Parathyroid adenoma (tissue), 2 donors: ENCODE results near the gene IL17RC.

Source experiments
- H2AFZ ChIP-seq: fragments of 300-600 bp; sonication (generic); one replicate; pipeline ENCODE4 v1.7.0; 2017; ENCODE audit warnings: antibody characterized with exemption, mild to moderate bottlenecking
- H3K27ac ChIP-seq: fragments of 300-600 bp; sonication (generic); one replicate; pipeline ENCODE4 v1.7.0; 2017
- H3K27me3 ChIP-seq: fragments of 300-600 bp; sonication (generic); one replicate; pipeline ENCODE4 v1.7.0; 2017; ENCODE audit warnings: low read length; ENCODE audit not compliant: control insufficient read depth, insufficient read depth
- H3K36me3 ChIP-seq: fragments of 300-600 bp; sonication (generic); one replicate; pipeline ENCODE4 v1.7.0; 2017; ENCODE audit warnings: low read length; ENCODE audit not compliant: control insufficient read depth, insufficient read depth
- H3K4me1 ChIP-seq: fragments of 300-600 bp; sonication (generic); one replicate; pipeline ENCODE4 v1.7.0; 2017; ENCODE audit warnings: control low read depth
- H3K4me2 ChIP-seq: fragments of 300-600 bp; sonication (generic); one replicate; pipeline ENCODE4 v1.7.0; 2017; ENCODE audit warnings: low read length
- H3K4me3 ChIP-seq: fragments of 300-600 bp; sonication (generic); one replicate; pipeline ENCODE4 v1.7.0; 2017; ENCODE audit warnings: low read depth, low read length
- H3K79me2 ChIP-seq: fragments of 300-600 bp; sonication (generic); one replicate; pipeline ENCODE4 v1.7.0; 2017; ENCODE audit warnings: control low read depth
- H3K9ac ChIP-seq: fragments of 300-600 bp; sonication (generic); one replicate; pipeline ENCODE4 v1.7.0; 2017; ENCODE audit warnings: mild to moderate bottlenecking
- H3K9me3 ChIP-seq: fragments of 300-600 bp; sonication (generic); one replicate; pipeline ENCODE4 v1.7.0; 2017; ENCODE audit warnings: low read length; ENCODE audit not compliant: control insufficient read depth
- TF ChIP-seq, protein P1 (sequence below): fragments of 300-600 bp; sonication (generic); IDR thresholded peaks from one replicate; pipeline ENCODE4 v1.7.0; 2017; ENCODE audit warnings: antibody characterized with exemption, mild to moderate bottlenecking
- donor health status: primary hyperparathyroidism.

IL17RC gene

DNA sequence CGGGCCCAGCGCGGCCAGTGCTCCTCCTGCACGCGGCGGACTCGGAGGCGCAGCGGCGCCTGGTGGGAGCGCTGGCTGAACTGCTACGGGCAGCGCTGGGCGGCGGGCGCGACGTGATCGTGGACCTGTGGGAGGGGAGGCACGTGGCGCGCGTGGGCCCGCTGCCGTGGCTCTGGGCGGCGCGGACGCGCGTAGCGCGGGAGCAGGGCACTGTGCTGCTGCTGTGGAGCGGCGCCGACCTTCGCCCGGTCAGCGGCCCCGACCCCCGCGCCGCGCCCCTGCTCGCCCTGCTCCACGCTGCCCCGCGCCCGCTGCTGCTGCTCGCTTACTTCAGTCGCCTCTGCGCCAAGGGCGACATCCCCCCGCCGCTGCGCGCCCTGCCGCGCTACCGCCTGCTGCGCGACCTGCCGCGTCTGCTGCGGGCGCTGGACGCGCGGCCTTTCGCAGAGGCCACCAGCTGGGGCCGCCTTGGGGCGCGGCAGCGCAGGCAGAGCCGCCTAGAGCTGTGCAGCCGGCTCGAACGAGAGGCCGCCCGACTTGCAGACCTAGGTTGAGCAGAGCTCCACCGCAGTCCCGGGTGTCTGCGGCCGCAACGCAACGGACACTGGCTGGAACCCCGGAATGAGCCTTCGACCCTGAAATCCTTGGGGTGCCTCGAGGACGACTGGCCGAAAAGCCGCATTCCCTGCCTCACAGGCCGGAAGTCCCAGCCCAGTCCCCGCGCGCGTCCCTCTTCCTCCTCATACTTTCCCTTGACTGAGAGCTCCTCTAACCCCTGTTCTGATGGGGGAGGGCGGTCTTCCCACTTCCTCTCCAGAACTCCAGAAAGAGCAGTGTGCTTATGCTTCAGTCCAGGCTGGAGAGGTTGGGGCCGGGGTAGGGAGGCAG, 1.4 kb upstream of the IL17RC start:
- H3K4me1 ChIP-seq, result peaks cover 15% of the 10 kb centered on the region
- H3K27me3 ChIP-seq, result no peaks in the 10 kb centered on the region
- no peak overlapping the region for H3K9ac ChIP-seq
- H3K27ac ChIP-seq, result peak overlapping the region; percentile 63
- H3K4me3 ChIP-seq, result peak overlapping the region; percentile 60
- H3K4me2 ChIP-seq, result peak overlapping the region; percentile 83
- TF ChIP-seq, protein P1, sequence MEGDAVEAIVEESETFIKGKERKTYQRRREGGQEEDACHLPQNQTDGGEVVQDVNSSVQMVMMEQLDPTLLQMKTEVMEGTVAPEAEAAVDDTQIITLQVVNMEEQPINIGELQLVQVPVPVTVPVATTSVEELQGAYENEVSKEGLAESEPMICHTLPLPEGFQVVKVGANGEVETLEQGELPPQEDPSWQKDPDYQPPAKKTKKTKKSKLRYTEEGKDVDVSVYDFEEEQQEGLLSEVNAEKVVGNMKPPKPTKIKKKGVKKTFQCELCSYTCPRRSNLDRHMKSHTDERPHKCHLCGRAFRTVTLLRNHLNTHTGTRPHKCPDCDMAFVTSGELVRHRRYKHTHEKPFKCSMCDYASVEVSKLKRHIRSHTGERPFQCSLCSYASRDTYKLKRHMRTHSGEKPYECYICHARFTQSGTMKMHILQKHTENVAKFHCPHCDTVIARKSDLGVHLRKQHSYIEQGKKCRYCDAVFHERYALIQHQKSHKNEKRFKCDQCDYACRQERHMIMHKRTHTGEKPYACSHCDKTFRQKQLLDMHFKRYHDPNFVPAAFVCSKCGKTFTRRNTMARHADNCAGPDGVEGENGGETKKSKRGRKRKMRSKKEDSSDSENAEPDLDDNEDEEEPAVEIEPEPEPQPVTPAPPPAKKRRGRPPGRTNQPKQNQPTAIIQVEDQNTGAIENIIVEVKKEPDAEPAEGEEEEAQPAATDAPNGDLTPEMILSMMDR, result peak; percentile 24
- H2AFZ ChIP-seq, result peak overlapping the region; percentile 78
- peaks cover 2% of the 10 kb centered on the region for H3K79me2 ChIP-seq
- no peaks in the 10 kb centered on the region for H3K9me3 ChIP-seq
- H3K36me3 ChIP-seq, result no peaks in the 10 kb centered on the region

DNA sequence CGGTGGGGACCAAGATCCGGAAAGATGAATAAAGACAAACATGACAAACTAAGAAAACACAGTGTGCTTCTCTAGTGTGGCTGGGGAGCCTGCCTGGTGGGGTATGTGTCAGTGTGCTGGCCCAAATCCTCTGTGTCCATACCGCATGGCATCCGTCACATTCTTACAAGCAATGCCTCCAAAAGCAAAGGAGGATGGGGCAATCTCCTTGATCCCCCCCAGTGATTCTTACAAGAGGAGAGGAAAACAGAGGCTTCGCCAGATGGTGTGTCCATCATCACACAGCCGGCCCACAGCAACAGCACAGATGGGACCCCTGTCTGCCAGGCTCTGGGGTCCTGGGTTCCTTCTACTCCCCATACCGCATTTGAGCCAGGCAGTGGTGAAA, 558 bp upstream of the IL17RC start:
- no peaks in the 10 kb centered on the region for H3K9me3 ChIP-seq
- peak overlapping the region; percentile 73 for H3K4me2 ChIP-seq
- peaks cover 2% of the 10 kb centered on the region for H3K79me2 ChIP-seq
- H3K4me1 ChIP-seq, result peaks cover 15% of the 10 kb centered on the region
- TF ChIP-seq, protein P1, result no peak
- H2AFZ ChIP-seq, result peak overlapping the region; percentile 89
- H3K27ac ChIP-seq, result peak overlapping the region; percentile 71
- H3K9ac ChIP-seq, result no peak overlapping the region
- H3K36me3 ChIP-seq, result no peaks in the 10 kb centered on the region
- peak overlapping the region; percentile 61 for H3K4me3 ChIP-seq
- no peaks in the 10 kb centered on the region for H3K27me3 ChIP-seq

DNA sequence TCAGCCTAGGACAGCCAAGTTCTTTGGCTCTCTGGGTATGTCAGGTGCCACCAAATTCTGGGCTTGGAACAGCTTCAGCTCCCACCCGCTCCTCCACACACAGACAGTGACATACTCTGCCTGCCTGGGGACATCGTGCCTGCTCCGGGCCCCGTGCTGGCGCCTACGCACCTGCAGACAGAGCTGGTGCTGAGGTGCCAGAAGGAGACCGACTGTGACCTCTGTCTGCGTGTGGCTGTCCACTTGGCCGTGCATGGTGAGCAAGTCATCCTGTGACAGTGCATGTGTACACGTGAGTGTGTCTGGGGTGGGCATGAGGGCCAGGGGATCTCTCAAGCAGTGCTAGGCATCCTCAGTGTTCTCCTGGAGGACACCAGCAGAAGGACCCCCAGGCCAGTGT, 922 bp downstream of the IL17RC start:
- TF ChIP-seq, protein P1, result no peak
- Histone ChIP-seq H3K4me3 (no peak overlapping the region), H3K27me3 (no peaks in the 10 kb centered on the region), H3K27ac (peak overlapping the region; percentile 71), H3K4me1 (peaks cover 11% of the 10 kb centered on the region), H3K36me3 (no peaks in the 10 kb centered on the region), H3K9ac (no peak overlapping the region), H2AFZ (peak overlapping the region; percentile 89), H3K9me3 (no peaks in the 10 kb centered on the region), H3K79me2 (peaks cover 2% of the 10 kb centered on the region), H3K4me2 (peak overlapping the region; percentile 73)

DNA sequence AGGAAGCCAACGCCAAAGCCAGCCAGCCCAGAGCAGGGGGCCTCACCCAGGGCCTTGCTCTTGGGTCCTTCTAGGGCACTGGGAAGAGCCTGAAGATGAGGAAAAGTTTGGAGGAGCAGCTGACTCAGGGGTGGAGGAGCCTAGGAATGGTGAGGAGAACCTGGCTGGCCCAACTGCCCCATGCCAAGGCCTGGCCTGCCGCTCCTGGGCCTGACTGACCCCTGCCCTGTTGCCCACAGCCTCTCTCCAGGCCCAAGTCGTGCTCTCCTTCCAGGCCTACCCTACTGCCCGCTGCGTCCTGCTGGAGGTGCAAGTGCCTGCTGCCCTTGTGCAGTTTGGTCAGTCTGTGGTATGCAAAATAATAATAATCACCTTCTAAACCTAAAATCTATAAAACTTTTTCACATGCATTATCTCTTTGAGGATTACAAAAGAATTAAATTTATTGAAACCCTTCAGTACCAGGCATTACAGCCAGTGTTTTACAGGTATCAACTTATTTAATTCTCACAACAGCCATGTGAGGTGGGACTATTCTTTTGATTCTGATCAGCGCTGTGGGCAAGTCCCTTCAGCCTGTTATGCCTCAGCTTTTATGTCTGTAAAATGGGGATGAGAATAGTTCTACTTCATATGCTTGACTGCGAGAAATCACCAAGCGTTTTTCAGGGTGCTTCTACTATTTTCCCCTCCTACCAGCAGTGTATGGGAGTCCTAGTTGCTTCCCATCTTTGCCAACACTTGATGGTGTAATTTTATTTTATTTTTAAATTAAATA, 1.6 kb downstream of the IL17RC start:
- Histone ChIP-seq H3K4me2 (no peak overlapping the region), H3K27ac (no peak overlapping the region), H3K27me3 (no peaks in the 10 kb centered on the region), H2AFZ (no peak overlapping the region), H3K4me1 (peaks cover 11% of the 10 kb centered on the region), H3K36me3 (no peaks in the 10 kb centered on the region), H3K9me3 (no peaks in the 10 kb centered on the region), H3K79me2 (peaks cover 2% of the 10 kb centered on the region), H3K4me3 (no peak overlapping the region), H3K9ac (no peak overlapping the region)
- TF ChIP-seq, protein P1, result no peak
